A673 (cell line): Measurements from ENCODE around the gene BMPR1B. TPM values are rescaled to one million over a fixed set of nuclear protein-coding genes. Genes with fewer than 3 reads are reported as not detected.

Experiments
- BruUV-seq: library from RNA; stranded (reverse); fragments of 400-500 nt; replicated peaks from 2 replicates; lab custom pipeline; 2021; lab: Mats Ljungman, UMichigan
- CTCF ChIA-PET: fragments of 300-600 bp; sonication (Branson Sonifier 250); formaldehyde crosslinking; loops from one replicate; lab custom pipeline; 2022; ENCODE audit warnings: antibody characterized with exemption; lab: Charles Lee
- POLR2A ChIA-PET: fragments of 300-600 bp; sonication (Branson Sonifier 250); formaldehyde crosslinking; loops from one replicate; lab custom pipeline; 2022; ENCODE audit warnings: antibody characterized with exemption; ENCODE audit not compliant: low non-redundant PET; lab: Charles Lee
- DNase-seq: peaks from one replicate; pipeline ENCODE4 v3.0.0-alpha.2; 2015; ENCODE audit warnings: low spot score
- H3K27ac ChIP-seq: fragments of 200-600 bp; sonication (generic); 2 replicates; pipeline ENCODE4 v1.5.1; 2016; ENCODE audit warnings: mixed run types, low read depth, mild to moderate bottlenecking, mixed read lengths, antibody characterized with exemption, low read length; ENCODE audit not compliant: poor library complexity, severe bottlenecking
- H3K27me3 ChIP-seq: fragments of 200-600 bp; sonication (generic); replicated peaks from 2 replicates; pipeline ENCODE4 v1.6.1; 2017; ENCODE audit warnings: mixed run types, low read depth, mild to moderate bottlenecking, mixed read lengths, antibody characterized with exemption, low read length; ENCODE audit not compliant: insufficient read depth, poor library complexity
- H3K36me3 ChIP-seq: fragments of 200-600 bp; sonication (generic); 2 replicates; pipeline ENCODE4 v1.6.1; 2016; ENCODE audit warnings: mixed run types, mild to moderate bottlenecking, mixed read lengths, antibody characterized with exemption, low read length; ENCODE audit not compliant: insufficient read depth, poor library complexity, severe bottlenecking
- H3K4me1 ChIP-seq: fragments of 200-600 bp; sonication (generic); 2 replicates; pipeline ENCODE4 v1.6.1; 2017; ENCODE audit warnings: mixed run types, mild to moderate bottlenecking, mixed read lengths, antibody characterized with exemption, low read length; ENCODE audit not compliant: insufficient read depth, poor library complexity, severe bottlenecking
- H3K4me3 ChIP-seq: fragments of 200-600 bp; sonication (generic); 2 replicates; pipeline ENCODE4 v1.5.1; 2016; ENCODE audit warnings: low read depth, mixed run types, mild to moderate bottlenecking, mixed read lengths, low read length; ENCODE audit not compliant: poor library complexity, severe bottlenecking
- H3K9me3 ChIP-seq: fragments of 200-600 bp; sonication (generic); 2 replicates; pipeline ENCODE4 v1.6.1; 2016; ENCODE audit warnings: mixed run types, low read depth, mild to moderate bottlenecking, mixed read lengths, antibody characterized with exemption, low read length; ENCODE audit not compliant: poor library complexity, severe bottlenecking
- CTCF ChIP-seq: fragments of 300-800, 200-600 bp; sonication (generic); conservative IDR thresholded peaks from 2 replicates; pipeline ENCODE4 v1.5.1; 2017; ENCODE audit warnings: low read depth, mild to moderate bottlenecking, antibody characterized with exemption, low read length, moderate library complexity, mixed read lengths
- EZH2 ChIP-seq: fragments of 200-600 bp; sonication (generic); IDR thresholded peaks from 2 replicates; pipeline ENCODE4 v1.6.1; 2017; ENCODE audit warnings: borderline replicate concordance, low read depth, mild to moderate bottlenecking, mixed read lengths, antibody characterized with exemption, low read length; ENCODE audit not compliant: poor library complexity, severe bottlenecking
- intact Hi-C: fragments of 100-400 bp; cut with micrococcal nuclease; formaldehyde crosslinking; loops from one replicate; pipeline ENCODE4 v1.10.0; 2022; ENCODE audit not compliant: unreplicated experiment
- total RNA-seq: library from RNA; stranded (reverse); gene quantifications from 2 replicates; pipeline ENCODE4 v1.2.3, GENCODE V29; 2021

Gene BMPR1B
- total RNA-seq, 1 experiment from 2014 or later = 2.2 TPM

- TF ChIP-seq CTCF = no peak
- no peak for TF ChIP-seq EZH2
- BruUV-seq = no TSS peak
- Histone ChIP-seq H3K4me1 (peaks cover 3% of the 10 kb centered on the region), H3K4me3 (no peak overlapping the region), H3K9me3 (no peaks in the 10 kb centered on the region), H3K27ac (no peak overlapping the region), H3K36me3 (no peaks in the 10 kb centered on the region), H3K27me3 (no peaks in the 10 kb centered on the region)
- intact Hi-C loops = no loop called here
- POLR2A ChIA-PET = no interaction called here
- no peak for DNase-seq
- CTCF ChIA-PET = no interaction called here
These were observed 9.7 kb downstream of the BMPR1B start for GRCh38 chr4:94767446-94767845.

GRCh38 chr4:94782707-94783106, 25.0 kb downstream of the BMPR1B start:
- no TSS peak for BruUV-seq
- POLR2A ChIA-PET = no interaction called here
- intact Hi-C loops = no loop called here
- Histone ChIP-seq H3K27ac (no peak overlapping the region), H3K36me3 (no peaks in the 10 kb centered on the region), H3K4me1 (no peaks in the 10 kb centered on the region), H3K9me3 (no peaks in the 10 kb centered on the region), H3K4me3 (no peak overlapping the region), H3K27me3 (no peaks in the 10 kb centered on the region)
- CTCF ChIA-PET = no interaction called here
- DNase-seq = no peak
- no peak for TF ChIP-seq CTCF
- TF ChIP-seq EZH2 = no peak

GRCh38 chr4:94791701-94792100, 33.9 kb downstream of the BMPR1B start:
- ChIA-PET POLR2A (no interaction called here), CTCF (no interaction called here)
- no peak overlapping the region for H3K27ac ChIP-seq
- H3K36me3 ChIP-seq = no peaks in the 10 kb centered on the region
- no peaks in the 10 kb centered on the region for H3K27me3 ChIP-seq
- no peaks in the 10 kb centered on the region for H3K9me3 ChIP-seq
- DNase-seq = no peak
- no peaks in the 10 kb centered on the region for H3K4me1 ChIP-seq
- intact Hi-C loops = no loop called here
- no peak overlapping the region for H3K4me3 ChIP-seq
- BruUV-seq = no TSS peak
- TF ChIP-seq EZH2 (no peak), CTCF (no peak)
